HEK293 (cell line): ENCODE data around the gene FAM193A.
"Not testable (repeated sequence)": the region's sequence is repeated elsewhere in the genome, so short reads cannot be mapped to it uniquely, and the experiment has no call there.

Experiments
- CTCF ChIP-seq: fragments of 450-650 bp; formaldehyde crosslinking; IDR thresholded peaks from 2 replicates; pipeline ENCODE4 v1.5.1; 2016; ENCODE audit warnings: missing biosample characterization, missing genetic modification characterization
- TCF7L2 ChIP-seq: IDR thresholded peaks from 2 replicates; pipeline ENCODE4 v1.6.1; 2011; ENCODE audit warnings: low read depth, mild to moderate bottlenecking, inconsistent platforms, low read length, moderate library complexity, borderline replicate concordance
- YY1 ChIP-seq: fragments of 450-650 bp; formaldehyde crosslinking; IDR thresholded peaks from 2 replicates; pipeline ENCODE4 v1.5.1; 2018; ENCODE audit warnings: missing biosample characterization, missing genetic modification characterization
- ZFP3 ChIP-seq: fragments of 450-650 bp; formaldehyde crosslinking; IDR thresholded peaks from 2 replicates; pipeline ENCODE4 v1.5.1; 2016; ENCODE audit warnings: low read depth, missing biosample characterization, missing genetic modification characterization
- ZNF169 ChIP-seq: fragments of 450-650 bp; formaldehyde crosslinking; IDR thresholded peaks from 2 replicates; pipeline ENCODE4 v1.5.1; 2016; ENCODE audit warnings: missing biosample characterization, missing genetic modification characterization
- ZNF18 ChIP-seq: fragments of 450-650 bp; formaldehyde crosslinking; IDR thresholded peaks from 2 replicates; pipeline ENCODE4 v1.5.1; 2016; ENCODE audit warnings: missing biosample characterization, missing genetic modification characterization
- ZNF239 ChIP-seq: fragments of 450-650 bp; formaldehyde crosslinking; IDR thresholded peaks from 2 replicates; pipeline ENCODE4 v1.5.1; 2016; ENCODE audit warnings: missing biosample characterization, missing genetic modification characterization
- ZNF521 ChIP-seq: fragments of 450-650 bp; formaldehyde crosslinking; IDR thresholded peaks from 2 replicates; pipeline ENCODE4 v1.5.1; 2017; ENCODE audit warnings: missing biosample characterization, mild to moderate bottlenecking, missing genetic modification characterization
- ZNF629 ChIP-seq: fragments of 450-650 bp; formaldehyde crosslinking; IDR thresholded peaks from 2 replicates; pipeline ENCODE4 v1.5.1; 2017; ENCODE audit warnings: missing biosample characterization, missing genetic modification characterization

GRCh38 chr4:2738296-2738695 lies 201.8 kb downstream of the FAM193A start:
- not testable (repeated sequence) for TF ChIP-seq ZNF629 (tag by site-specific recombination); YY1 (tag by site-specific recombination); ZNF169 (tag by site-specific recombination); CTCF (tag by site-specific recombination); TCF7L2; ZFP3 (tag by site-specific recombination); ZNF521 (tag by site-specific recombination); ZNF18 (tag by site-specific recombination); ZNF239 (tag by site-specific recombination)
